ENCODE data around the gene ADAMTS13. TPM values are rescaled to one million over a fixed set of nuclear protein-coding genes. Genes with fewer than 3 reads are reported as not detected.

The ADAMTS13 gene
- total and polyA plus RNA-seq, 10 donors, result 1.1 to 4.8 (median 2.7) TPM

GRCh38 chr9:133484671-133485437, 62.7 kb downstream of the ADAMTS13 start:
- intact Hi-C loops (cut with DNase I; ENCODE audit: low total_unique reads), result loop anchor here (5.0 kb wide), 1 partner anchor 298 kb away; no protein-coding TSS in a partner anchor
- Histone ChIP-seq H3K9me3 (no peaks in the 10 kb centered on the region), H3K27ac (no peak overlapping the region), H3K4me3 (no peak overlapping the region), H3K27me3 (replicated peaks in 1 of 7) (peaks cover 0 to 26% (median 0%) of the 10 kb centered on the region in 7 donors), H3K4me1 (peaks cover 5 to 26% (median 18%) of the 10 kb centered on the region in 6 donors), H3K36me3 (no peaks in the 10 kb centered on the region)
- WGBS, 5 donors, result 74 to 84% (median 77%) methylated on average over 14 to 22 of the region's 22 CpGs
- no peak for TF ChIP-seq POLR2A (IDR thresholded peaks at IDR 0.05)
- peak; percentile 68 for DNase-seq

- intact Hi-C loops (cut with DNase I; ENCODE audit: low total_unique reads), result loop anchor here (2.0 to 5.0 kb wide), 2 partner anchors 79 to 298 kb away; no protein-coding TSS in a partner anchor
- peak; percentile 80 for DNase-seq
- TF ChIP-seq CTCF (IDR thresholded peaks at IDR 0.05 in 8 of 11, conservative IDR thresholded peaks at IDR 0.05 in 3 of 11), result no peak
- no peak for TF ChIP-seq POLR2AphosphoS5 (IDR thresholded peaks at IDR 0.05)
- TF ChIP-seq POLR2A (IDR thresholded peaks at IDR 0.05), result no peak
- Histone ChIP-seq H3K4me1 (peaks cover 4 to 24% (median 17%) of the 10 kb centered on the region in 6 donors), H3K27me3 (replicated peaks in 1 of 7) (peaks cover 0 to 34% (median 0%) of the 10 kb centered on the region in 7 donors), H3K9me3 (no peaks in the 10 kb centered on the region), H3K36me3 (no peaks in the 10 kb centered on the region), H3K27ac (no peak overlapping the region), H3K4me3 (peak overlapping the region in 2 of 8 donors; percentile 3 to 46)
- 48 to 76% (median 57%) methylated on average over 8 to 25 of the region's 25 CpGs for WGBS, 5 donors
Measured at GRCh38 chr9:133485531-133486260, 63.5 kb downstream of the ADAMTS13 start.

- intact Hi-C loops (cut with DNase I; ENCODE audit: low total_unique reads), result loop anchor here (2.0 to 5.0 kb wide), 2 partner anchors 81 to 300 kb away; no protein-coding TSS in a partner anchor
- TF ChIP-seq CTCF (IDR thresholded peaks at IDR 0.05 in 8 of 11, conservative IDR thresholded peaks at IDR 0.05 in 3 of 11), result no peak
- no peak for TF ChIP-seq POLR2A (IDR thresholded peaks at IDR 0.05)
- no peak for TF ChIP-seq POLR2AphosphoS5 (IDR thresholded peaks at IDR 0.05)
- DNase-seq, result peak; percentile 66
- WGBS, 5 donors, result 73 to 90% (median 79%) methylated on average over 8 of the region's 8 CpGs
- H3K27me3 ChIP-seq (replicated peaks in 1 of 7), result peaks cover 0 to 45% (median 0%) of the 10 kb centered on the region in 7 donors
- peak overlapping the region in 2 of 8 donors; percentile 54 to 66 for H3K27ac ChIP-seq
- H3K4me1 ChIP-seq, result peaks cover 4 to 37% (median 21%) of the 10 kb centered on the region in 6 donors
- H3K9me3 ChIP-seq, result no peaks in the 10 kb centered on the region
- no peaks in the 10 kb centered on the region for H3K36me3 ChIP-seq
- peak overlapping the region in 1 of 8 donors; percentile 0 for H3K4me3 ChIP-seq
Measured at GRCh38 chr9:133487331-133487725, 65.2 kb downstream of the ADAMTS13 start.

GRCh38 chr9:133488686-133489252, 66.6 kb downstream of the ADAMTS13 start:
- Histone ChIP-seq H3K27ac (no peak overlapping the region), H3K36me3 (no peaks in the 10 kb centered on the region), H3K4me3 (no peak overlapping the region), H3K27me3 (replicated peaks in 1 of 7) (peaks cover 0 to 45% (median 0%) of the 10 kb centered on the region in 7 donors), H3K4me1 (peaks cover 4 to 47% (median 25%) of the 10 kb centered on the region in 6 donors), H3K9me3 (no peaks in the 10 kb centered on the region)
- TF ChIP-seq POLR2AphosphoS5 (IDR thresholded peaks at IDR 0.05) (no peak), CTCF (IDR thresholded peaks at IDR 0.05 in 8 of 11, conservative IDR thresholded peaks at IDR 0.05 in 3 of 11) (no peak), POLR2A (IDR thresholded peaks at IDR 0.05) (no peak)
- WGBS, 5 donors, result 85 to 94% (median 91%) methylated on average over 16 to 18 of the region's 18 CpGs
- intact Hi-C loops (cut with DNase I; ENCODE audit: low total_unique reads), result loop anchor here (5.0 kb wide), 1 partner anchor 301 kb away; no protein-coding TSS in a partner anchor
- DNase-seq, result no peak
